Brain microvascular endothelial cell (primary cell): ENCODE measurements around the gene RFLNA.

Experiments
- DNase-seq: peaks from one replicate; pipeline ENCODE4 v3.0.0-alpha.2; 2020
- H3K27ac ChIP-seq: fragments of 250-450 bp; sonication (Bioruptor Pico); 2 replicates; pipeline ENCODE4 v1.5.1; 2020; ENCODE audit warnings: mild to moderate bottlenecking, moderate library complexity
- H3K27me3 ChIP-seq: fragments of 250-450 bp; sonication (Bioruptor Pico); replicated peaks from 2 replicates; pipeline ENCODE4 v1.5.1; 2020; ENCODE audit warnings: mild to moderate bottlenecking
- H3K36me3 ChIP-seq: fragments of 250-450 bp; sonication (Bioruptor Pico); replicated peaks from 2 replicates; pipeline ENCODE4 v1.5.1; 2020; ENCODE audit warnings: mild to moderate bottlenecking
- H3K4me3 ChIP-seq: 2 replicates; pipeline ENCODE4 v1.5.1; 2011; ENCODE audit warnings: low read depth, mild to moderate bottlenecking, control low read depth, low read length, moderate library complexity
- in situ Hi-C: cut with HindIII; loops from 2 replicates; pipeline ENCODE4 v1.10.0; 2017; ENCODE audit warnings: low sequenced_read_pairs, low pct_ligation_motif_present
- TF ChIP-seq, protein P1 (sequence below): IDR thresholded peaks from 2 replicates; pipeline ENCODE4 v1.5.1; 2011; ENCODE audit warnings: low read depth, mild to moderate bottlenecking, moderate library complexity, low read length, control low read depth, inconsistent platforms; ENCODE audit errors: missing control alignments

RFLNA gene

DNA sequence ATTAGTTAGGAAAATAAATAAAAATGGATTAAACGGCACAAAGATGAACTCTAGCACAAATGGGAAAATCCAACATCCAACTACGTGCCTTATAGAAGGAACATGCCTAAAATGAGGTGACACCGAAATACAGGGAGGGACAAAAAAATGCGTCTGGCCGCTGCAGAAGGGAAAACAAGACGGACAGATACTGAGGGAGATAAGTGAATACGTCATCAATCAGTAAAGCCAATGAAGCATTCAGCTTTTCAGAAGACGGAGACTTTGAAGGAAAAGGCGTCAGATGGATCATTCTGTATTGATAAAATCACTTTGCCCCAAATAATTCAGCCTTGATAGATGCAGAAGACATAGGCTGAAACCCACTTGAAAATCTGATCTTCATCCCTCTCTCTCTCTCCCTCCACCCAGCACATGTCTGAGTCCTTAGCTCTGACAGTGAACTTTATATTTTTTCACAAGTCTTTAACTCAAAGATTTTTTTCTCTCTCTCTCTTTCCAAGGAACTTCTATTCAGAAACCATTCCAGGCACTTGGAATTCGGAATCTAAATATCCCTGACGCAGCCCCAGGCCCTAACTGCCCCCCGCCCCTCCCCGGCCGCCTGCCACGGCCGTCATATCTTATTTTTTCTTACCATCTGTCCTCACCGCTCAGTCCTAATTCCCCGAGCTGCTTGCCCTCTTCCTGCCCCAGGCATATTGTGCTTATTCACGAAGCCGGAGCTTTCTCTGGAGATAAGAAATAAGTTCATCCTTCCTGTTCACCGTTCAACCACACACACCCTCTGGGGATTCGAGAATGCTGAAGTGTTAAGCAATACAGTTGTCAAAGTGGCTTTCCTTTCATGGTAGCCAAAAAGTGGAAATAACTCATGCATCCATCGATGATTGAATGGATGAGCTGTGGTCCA lies 35.5 kb upstream of the RFLNA start:
- in situ Hi-C loops, result no loop called here
- Histone ChIP-seq H3K36me3 (no peaks in the 10 kb centered on the region), H3K27ac (no peak overlapping the region), H3K27me3 (peaks cover 21% of the 10 kb centered on the region), H3K4me3 (no peak overlapping the region)
- DNase-seq, result peak; percentile 15
- TF ChIP-seq, protein P1, sequence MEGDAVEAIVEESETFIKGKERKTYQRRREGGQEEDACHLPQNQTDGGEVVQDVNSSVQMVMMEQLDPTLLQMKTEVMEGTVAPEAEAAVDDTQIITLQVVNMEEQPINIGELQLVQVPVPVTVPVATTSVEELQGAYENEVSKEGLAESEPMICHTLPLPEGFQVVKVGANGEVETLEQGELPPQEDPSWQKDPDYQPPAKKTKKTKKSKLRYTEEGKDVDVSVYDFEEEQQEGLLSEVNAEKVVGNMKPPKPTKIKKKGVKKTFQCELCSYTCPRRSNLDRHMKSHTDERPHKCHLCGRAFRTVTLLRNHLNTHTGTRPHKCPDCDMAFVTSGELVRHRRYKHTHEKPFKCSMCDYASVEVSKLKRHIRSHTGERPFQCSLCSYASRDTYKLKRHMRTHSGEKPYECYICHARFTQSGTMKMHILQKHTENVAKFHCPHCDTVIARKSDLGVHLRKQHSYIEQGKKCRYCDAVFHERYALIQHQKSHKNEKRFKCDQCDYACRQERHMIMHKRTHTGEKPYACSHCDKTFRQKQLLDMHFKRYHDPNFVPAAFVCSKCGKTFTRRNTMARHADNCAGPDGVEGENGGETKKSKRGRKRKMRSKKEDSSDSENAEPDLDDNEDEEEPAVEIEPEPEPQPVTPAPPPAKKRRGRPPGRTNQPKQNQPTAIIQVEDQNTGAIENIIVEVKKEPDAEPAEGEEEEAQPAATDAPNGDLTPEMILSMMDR, result no peak

DNA sequence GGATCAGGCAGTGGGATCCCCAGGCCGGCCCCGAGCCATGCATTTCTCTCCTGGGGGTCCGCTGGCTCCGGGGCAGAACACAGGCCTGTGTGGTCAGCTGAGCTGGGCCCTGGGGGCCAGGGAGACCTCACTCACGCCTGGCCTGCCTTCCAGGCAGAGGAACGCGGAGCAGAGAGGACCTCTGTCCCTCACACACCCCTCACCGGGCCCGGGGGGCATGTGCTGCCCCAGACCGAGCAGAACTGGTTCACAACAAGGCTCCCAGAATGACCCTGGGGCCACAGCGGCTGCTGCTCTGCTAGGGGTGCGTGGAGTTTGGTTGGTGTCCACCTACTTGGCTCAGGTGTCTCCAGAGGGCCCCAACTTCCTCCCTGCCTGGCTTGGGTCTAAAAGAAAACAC lies 33.0 kb upstream of the RFLNA start:
- Histone ChIP-seq H3K27me3 (peaks cover 14% of the 10 kb centered on the region), H3K27ac (no peak overlapping the region), H3K36me3 (no peaks in the 10 kb centered on the region), H3K4me3 (no peak overlapping the region)
- in situ Hi-C loops, result no loop called here
- DNase-seq, result no peak
- TF ChIP-seq, protein P1, result no peak

DNA sequence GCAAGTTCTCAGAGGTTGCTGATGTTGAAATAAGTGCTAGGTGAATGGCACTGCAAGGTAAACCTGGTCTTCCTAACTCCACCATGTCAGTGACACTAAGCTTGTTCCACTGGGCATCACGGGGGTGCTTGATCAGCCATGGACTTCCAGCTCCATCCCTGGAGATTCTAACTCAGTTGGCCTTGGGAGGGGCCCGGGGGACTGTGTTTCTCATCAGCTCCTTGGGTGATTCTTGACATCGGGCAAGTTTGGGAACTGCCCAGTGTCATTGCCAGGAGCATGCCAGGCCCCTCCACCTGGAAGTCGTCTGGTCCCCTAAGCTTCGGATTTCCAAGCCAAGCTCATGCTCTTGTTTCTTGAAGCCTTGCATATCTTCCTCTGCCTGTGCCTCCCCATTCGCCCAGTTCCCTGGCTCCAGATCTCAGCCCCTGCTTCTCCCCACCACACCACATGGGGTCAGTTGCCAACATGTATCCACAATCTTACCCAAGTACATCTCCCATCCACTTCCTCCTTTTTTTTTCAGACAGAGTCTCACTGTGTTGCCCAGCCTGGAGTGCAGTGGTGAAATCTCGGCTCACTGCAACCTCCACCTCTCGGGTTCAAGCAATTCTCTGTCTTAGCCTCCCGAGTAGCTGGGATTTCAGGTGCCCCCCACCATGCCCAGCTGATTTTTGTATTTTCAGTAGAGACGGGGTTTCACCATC lies 30.7 kb upstream of the RFLNA start:
- TF ChIP-seq, protein P1, result no peak
- no peak overlapping the region for H3K4me3 ChIP-seq
- in situ Hi-C loops, result no loop called here
- no peaks in the 10 kb centered on the region for H3K36me3 ChIP-seq
- DNase-seq, result no peak
- H3K27ac ChIP-seq, result no peak overlapping the region
- peaks cover 3% of the 10 kb centered on the region for H3K27me3 ChIP-seq

DNA sequence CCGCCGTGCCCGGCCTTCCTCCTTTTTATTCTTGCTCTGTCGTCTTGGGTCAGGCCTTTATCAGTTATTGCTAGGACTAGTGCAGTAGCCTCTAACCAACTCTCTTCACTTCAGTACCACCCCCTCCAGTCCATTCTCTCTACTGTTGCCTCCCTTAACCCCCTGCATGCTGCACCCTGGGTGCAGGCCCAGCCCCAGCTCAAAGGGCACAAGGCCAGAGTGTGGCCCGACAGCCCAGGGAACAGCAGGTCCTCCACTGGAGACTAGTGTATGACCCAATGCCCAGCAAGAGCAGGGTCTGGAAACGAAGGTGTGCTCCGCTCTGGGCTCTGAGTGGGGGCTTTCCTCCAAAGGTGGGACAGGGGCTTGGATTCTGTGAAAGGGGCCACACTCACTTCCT lies 30.0 kb upstream of the RFLNA start:
- TF ChIP-seq, protein P1, result no peak
- H3K36me3 ChIP-seq, result no peaks in the 10 kb centered on the region
- no peak overlapping the region for H3K4me3 ChIP-seq
- no peaks in the 10 kb centered on the region for H3K27me3 ChIP-seq
- no peak overlapping the region for H3K27ac ChIP-seq
- no peak for DNase-seq
- in situ Hi-C loops, result no loop called here

DNA sequence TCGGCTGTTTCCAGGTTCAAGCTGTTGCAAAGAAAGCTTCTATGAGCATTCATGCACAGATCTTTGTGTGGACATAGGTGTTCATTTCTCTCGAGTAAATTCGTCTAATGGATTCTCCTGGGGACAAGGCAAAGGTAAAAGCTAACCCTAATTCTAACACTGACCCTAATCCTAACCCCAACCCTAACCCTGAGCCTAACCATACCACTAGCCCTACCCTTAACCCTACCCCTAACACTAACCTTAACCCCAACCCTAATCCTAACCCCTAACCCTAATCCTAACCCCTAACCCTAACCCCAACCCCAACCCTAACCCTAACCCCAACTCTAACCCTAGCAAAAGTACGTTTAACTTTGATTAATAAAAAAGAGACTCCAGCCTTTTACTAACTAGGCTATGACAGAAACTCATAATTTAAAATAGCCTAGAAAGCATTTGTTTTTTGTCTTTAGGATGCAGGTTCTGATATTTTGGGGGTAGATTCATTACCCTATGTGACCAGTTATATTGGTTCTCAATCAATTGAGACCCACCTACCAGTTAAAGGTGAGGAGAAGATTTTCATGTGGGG lies 27.6 kb upstream of the RFLNA start:
- Histone ChIP-seq H3K36me3 (no peaks in the 10 kb centered on the region), H3K27ac (no peak overlapping the region), H3K27me3 (no peaks in the 10 kb centered on the region), H3K4me3 (no peak overlapping the region)
- TF ChIP-seq, protein P1, result no peak
- no peak for DNase-seq
- in situ Hi-C loops, result no loop called here
